ENCODE measurements around the gene TNK1. TPM values are rescaled to one million over a fixed set of nuclear protein-coding genes. Genes with fewer than 3 reads are reported as not detected.
"Not testable (repeated sequence)": the region's sequence is repeated elsewhere in the genome, so short reads cannot be mapped to it uniquely, and the experiment has no call there.

TNK1 gene
- total and polyA plus RNA-seq, 2 donors (not counting 1 experiment from before 2014, with no cell fraction given), result 11.7 to 23.7 TPM

DNA sequence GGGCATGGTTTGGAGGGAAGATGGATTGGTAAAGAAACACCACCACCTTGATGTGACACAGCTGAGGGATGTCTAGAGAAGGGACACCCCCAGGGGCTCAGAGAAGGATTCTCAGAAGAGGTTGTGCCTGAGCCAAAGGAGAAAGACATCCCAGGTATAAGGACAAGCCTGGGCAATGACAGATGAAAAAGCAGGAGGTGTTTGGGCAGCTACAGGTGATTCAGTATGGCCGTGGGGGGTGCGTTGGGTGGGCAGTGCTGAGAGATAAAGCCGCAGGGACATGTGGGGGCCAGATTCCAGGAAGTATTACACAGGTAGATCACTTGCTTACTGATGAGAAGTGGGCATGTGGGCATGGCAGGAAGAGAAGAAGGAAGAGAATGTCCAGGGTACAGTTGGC, 19.0 kb upstream of the TNK1 start:
- ChIA-PET POLR2A (interaction anchor here (0.6 to 0.7 kb wide), 2 partner anchors 10 to 192 kb away, joined by 3 to 7 read pairs; partner anchors contain the start of gene KCTD11), CTCF (interaction anchor here (1.5 kb wide), 1 partner anchor 42 kb away, joined by 4 read pairs; the partner anchor contains the start of gene TMEM256)
- Mint-ChIP-seq H3K4me1 (no peaks in the 10 kb centered on the region), H3K27ac (no peak overlapping the region), H3K4me3 (no peak overlapping the region), H3K9me3 (ENCODE audit: insufficient read depth) (no peaks in the 10 kb centered on the region), H3K27me3 (no peaks in the 10 kb centered on the region)
- H3K36me3 ChIP-seq (replicated peaks in 1 of 2; ENCODE audit: control extremely low read depth in 1 of 2, control insufficient read depth in 1 of 2, extremely low read depth in 1 of 2, insufficient read depth in 2 of 2, low read length in 1 of 2), result no peaks in the 10 kb centered on the region
- no peaks in the 10 kb centered on the region for H3K4me1 ChIP-seq (ENCODE audit: control insufficient read depth in 2 of 2, insufficient read depth in 2 of 2, low read length in 2 of 2)
- no peak for ATAC-seq (ENCODE audit: low read depth)
- no peak overlapping the region for H2AFZ ChIP-seq (ENCODE audit: insufficient read depth, low read depth, low read length, poor library complexity, severe bottlenecking)
- no peaks in the 10 kb centered on the region for H3K9me3 ChIP-seq (ENCODE audit: control extremely low read depth in 1 of 3, control insufficient read depth in 2 of 3, insufficient read depth in 1 of 3, low read length in 2 of 3)
- 51% methylated on average over 3 of the region's 3 CpGs for WGBS (ENCODE audit: insufficient coverage)
- intact Hi-C loops (cut with micrococcal nuclease), result no loop called here
- no peak overlapping the region for H3K9ac ChIP-seq (ENCODE audit: low read length)
- peaks cover 0 to 3% (median 1%) of the 10 kb centered on the region in 4 experiments for H3K27me3 ChIP-seq (replicated peaks in 1 of 4; ENCODE audit: control extremely low read depth in 1 of 4, control insufficient read depth in 3 of 4, insufficient read depth in 4 of 4, low read length in 3 of 4)
- H4K20me1 ChIP-seq (ENCODE audit: control insufficient read depth, insufficient read depth, low read length, poor library complexity, severe bottlenecking), result no peaks in the 10 kb centered on the region
- no peak overlapping the region for H3K4me2 ChIP-seq (replicated peaks; ENCODE audit: low read depth, low read length, poor library complexity, severe bottlenecking)
- no peak overlapping the region for H3K27ac ChIP-seq (ENCODE audit: low read length in 2 of 2)
- TF ChIP-seq, protein P1, sequence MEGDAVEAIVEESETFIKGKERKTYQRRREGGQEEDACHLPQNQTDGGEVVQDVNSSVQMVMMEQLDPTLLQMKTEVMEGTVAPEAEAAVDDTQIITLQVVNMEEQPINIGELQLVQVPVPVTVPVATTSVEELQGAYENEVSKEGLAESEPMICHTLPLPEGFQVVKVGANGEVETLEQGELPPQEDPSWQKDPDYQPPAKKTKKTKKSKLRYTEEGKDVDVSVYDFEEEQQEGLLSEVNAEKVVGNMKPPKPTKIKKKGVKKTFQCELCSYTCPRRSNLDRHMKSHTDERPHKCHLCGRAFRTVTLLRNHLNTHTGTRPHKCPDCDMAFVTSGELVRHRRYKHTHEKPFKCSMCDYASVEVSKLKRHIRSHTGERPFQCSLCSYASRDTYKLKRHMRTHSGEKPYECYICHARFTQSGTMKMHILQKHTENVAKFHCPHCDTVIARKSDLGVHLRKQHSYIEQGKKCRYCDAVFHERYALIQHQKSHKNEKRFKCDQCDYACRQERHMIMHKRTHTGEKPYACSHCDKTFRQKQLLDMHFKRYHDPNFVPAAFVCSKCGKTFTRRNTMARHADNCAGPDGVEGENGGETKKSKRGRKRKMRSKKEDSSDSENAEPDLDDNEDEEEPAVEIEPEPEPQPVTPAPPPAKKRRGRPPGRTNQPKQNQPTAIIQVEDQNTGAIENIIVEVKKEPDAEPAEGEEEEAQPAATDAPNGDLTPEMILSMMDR (IDR thresholded peaks at IDR 0.05), result no peak
- TF ChIP-seq EZH2 (IDR thresholded peaks at IDR 0.05; ENCODE audit: borderline replicate concordance, insufficient read depth, low read depth, low read length, poor library complexity, severe bottlenecking), result no peak
- H3K79me2 ChIP-seq (ENCODE audit: control insufficient read depth, insufficient read depth, low read length), result no peaks in the 10 kb centered on the region
- H3K4me3 ChIP-seq (ENCODE audit: control extremely low read depth in 1 of 5, extremely low read depth in 1 of 5, insufficient read depth in 1 of 5, low read depth in 2 of 5, low read length in 4 of 5), result no peak overlapping the region
- DNase-seq, result no peak

GRCh38 chr17:7363311-7363710, 17.6 kb upstream of the TNK1 start:
- Mint-ChIP-seq H3K4me3 (no peak overlapping the region), H3K27ac (no peak overlapping the region), H3K27me3 (peaks cover 3% of the 10 kb centered on the region), H3K9me3 (ENCODE audit: insufficient read depth) (no peaks in the 10 kb centered on the region), H3K4me1 (no peaks in the 10 kb centered on the region)
- intact Hi-C loops (cut with micrococcal nuclease), result no loop called here
- no peak overlapping the region for H3K9ac ChIP-seq (ENCODE audit: low read length)
- H3K27ac ChIP-seq (ENCODE audit: low read length in 2 of 2), result no peak overlapping the region
- DNase-seq (no peak), ATAC-seq (ENCODE audit: low read depth) (no peak)
- no peaks in the 10 kb centered on the region for H4K20me1 ChIP-seq (ENCODE audit: control insufficient read depth, insufficient read depth, low read length, poor library complexity, severe bottlenecking)
- H3K4me3 ChIP-seq (ENCODE audit: control extremely low read depth in 1 of 5, extremely low read depth in 1 of 5, insufficient read depth in 1 of 5, low read depth in 2 of 5, low read length in 4 of 5), result no peak overlapping the region
- CTCF ChIA-PET, result interaction anchor here (0.8 to 1.5 kb wide), 2 partner anchors 41 to 338 kb away, joined by 3 to 4 read pairs; partner anchors contain the start of gene TMEM256
- no peak overlapping the region for H3K4me2 ChIP-seq (replicated peaks; ENCODE audit: low read depth, low read length, poor library complexity, severe bottlenecking)
- no peak overlapping the region for H2AFZ ChIP-seq (ENCODE audit: insufficient read depth, low read depth, low read length, poor library complexity, severe bottlenecking)
- no peak for TF ChIP-seq EZH2 (IDR thresholded peaks at IDR 0.05; ENCODE audit: borderline replicate concordance, insufficient read depth, low read depth, low read length, poor library complexity, severe bottlenecking)
- POLR2A ChIA-PET, result no interaction called here
- peaks cover 0 to 6% (median 1%) of the 10 kb centered on the region in 4 experiments for H3K27me3 ChIP-seq (replicated peaks in 1 of 4; ENCODE audit: control extremely low read depth in 1 of 4, control insufficient read depth in 3 of 4, insufficient read depth in 4 of 4, low read length in 3 of 4)
- H3K9me3 ChIP-seq (ENCODE audit: control extremely low read depth in 1 of 3, control insufficient read depth in 2 of 3, insufficient read depth in 1 of 3, low read length in 2 of 3), result no peaks in the 10 kb centered on the region
- WGBS (ENCODE audit: insufficient coverage), result 95% methylated on average over 6 of the region's 6 CpGs
- no peaks in the 10 kb centered on the region for H3K4me1 ChIP-seq (ENCODE audit: control insufficient read depth in 2 of 2, insufficient read depth in 2 of 2, low read length in 2 of 2)
- H3K79me2 ChIP-seq (ENCODE audit: control insufficient read depth, insufficient read depth, low read length), result no peaks in the 10 kb centered on the region
- no peaks in the 10 kb centered on the region for H3K36me3 ChIP-seq (replicated peaks in 1 of 2; ENCODE audit: control extremely low read depth in 1 of 2, control insufficient read depth in 1 of 2, extremely low read depth in 1 of 2, insufficient read depth in 2 of 2, low read length in 1 of 2)

DNA sequence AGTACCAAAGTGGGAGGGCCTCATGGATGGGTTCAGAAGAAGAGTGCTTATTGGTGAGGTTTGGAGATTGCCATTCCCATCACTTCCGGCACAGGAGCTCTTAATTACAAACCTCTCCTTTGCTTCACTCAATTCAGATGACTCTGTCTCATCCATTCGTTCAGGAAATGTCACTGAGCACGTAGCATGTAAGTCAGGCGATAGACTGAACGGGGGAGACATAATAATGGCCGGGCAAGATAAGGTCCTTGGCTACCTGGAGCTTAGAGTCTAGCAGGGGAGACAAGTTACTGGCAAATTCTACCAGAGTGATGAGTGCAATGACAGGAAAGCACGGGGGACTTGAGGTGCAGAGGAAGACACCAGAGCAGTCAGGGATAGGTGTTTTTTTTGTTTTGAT, 14.9 kb upstream of the TNK1 start:
- H3K9ac ChIP-seq (ENCODE audit: low read length); DNase-seq; H3K4me1 Mint-ChIP-seq; ATAC-seq (ENCODE audit: low read depth); H3K9me3 Mint-ChIP-seq (ENCODE audit: insufficient read depth); H3K27ac ChIP-seq (ENCODE audit: low read length in 2 of 2); H3K27me3 ChIP-seq (replicated peaks in 1 of 4; ENCODE audit: control extremely low read depth in 1 of 4, control insufficient read depth in 3 of 4, insufficient read depth in 4 of 4, low read length in 3 of 4); H3K27me3 Mint-ChIP-seq; H3K9me3 ChIP-seq (ENCODE audit: control extremely low read depth in 1 of 3, control insufficient read depth in 2 of 3, insufficient read depth in 1 of 3, low read length in 2 of 3); POLR2A ChIA-PET; CTCF ChIA-PET; intact Hi-C loops (cut with micrococcal nuclease); H2AFZ ChIP-seq (ENCODE audit: insufficient read depth, low read depth, low read length, poor library complexity, severe bottlenecking); H3K4me3 ChIP-seq (ENCODE audit: control extremely low read depth in 1 of 5, extremely low read depth in 1 of 5, insufficient read depth in 1 of 5, low read depth in 2 of 5, low read length in 4 of 5); H3K4me1 ChIP-seq (ENCODE audit: control insufficient read depth in 2 of 2, insufficient read depth in 2 of 2, low read length in 2 of 2); H3K4me3 Mint-ChIP-seq; H4K20me1 ChIP-seq (ENCODE audit: control insufficient read depth, insufficient read depth, low read length, poor library complexity, severe bottlenecking); H3K36me3 ChIP-seq (replicated peaks in 1 of 2; ENCODE audit: control extremely low read depth in 1 of 2, control insufficient read depth in 1 of 2, extremely low read depth in 1 of 2, insufficient read depth in 2 of 2, low read length in 1 of 2); H3K27ac Mint-ChIP-seq; H3K4me2 ChIP-seq (replicated peaks; ENCODE audit: low read depth, low read length, poor library complexity, severe bottlenecking); H3K79me2 ChIP-seq (ENCODE audit: control insufficient read depth, insufficient read depth, low read length): not testable (repeated sequence)
- no CpG with 5 or more reads among the region's 7 CpGs for WGBS (ENCODE audit: insufficient coverage)

Data from B cell (primary cell).